Activated naive CD8-positive, alpha-beta T cell (primary cell): ENCODE results near the gene RIOK2.

Experiments used
- H3K27ac Mint-ChIP-seq: one replicate; pipeline ENCODE4 v1.8.0; 2021; ENCODE audit warnings: mixed read lengths
- H3K27me3 Mint-ChIP-seq: one replicate; pipeline ENCODE4 v1.8.0; 2021; ENCODE audit warnings: mixed read lengths
- H3K36me3 Mint-ChIP-seq: one replicate; pipeline ENCODE4 v1.8.0; 2021; ENCODE audit warnings: mixed read lengths
- H3K4me1 Mint-ChIP-seq: one replicate; pipeline ENCODE4 v1.8.0; 2021; ENCODE audit warnings: low read depth, mixed read lengths
- H3K4me3 Mint-ChIP-seq: one replicate; pipeline ENCODE4 v1.8.0; 2021; ENCODE audit warnings: mild to moderate bottlenecking, mixed read lengths
- H3K9me3 Mint-ChIP-seq: one replicate; pipeline ENCODE4 v1.8.0; 2021; ENCODE audit warnings: low read depth, mixed read lengths

RIOK2 gene

GRCh38 chr5:97183100-97183929 is at the start of gene RIOK2:
Gene RIOK2 (minus strand): TSS chr5:97183247. CDS start chr5:97183191, 56 bp downstream.
- H3K36me3 Mint-ChIP-seq, result peaks cover 16% of the 10 kb centered on the region
- peak within 1 kb of the TSS; percentile 100 for H3K27ac Mint-ChIP-seq
- H3K27me3 Mint-ChIP-seq, result no peaks in the 10 kb centered on the region
- peaks cover 36% of the 10 kb centered on the region for H3K4me1 Mint-ChIP-seq
- peaks cover 3% of the 10 kb centered on the region for H3K9me3 Mint-ChIP-seq
- H3K4me3 Mint-ChIP-seq, result peak within 1 kb of the TSS; percentile 98

GRCh38 chr5:97231025-97231636 is 48.1 kb upstream of the RIOK2 start:
- Mint-ChIP-seq H3K9me3 (no peaks in the 10 kb centered on the region), H3K27me3 (peaks cover 3% of the 10 kb centered on the region), H3K4me1 (peaks cover 2% of the 10 kb centered on the region), H3K4me3 (no peak overlapping the region), H3K36me3 (no peaks in the 10 kb centered on the region), H3K27ac (no peak overlapping the region)

GRCh38 chr5:97229688-97230285 is 46.7 kb upstream of the RIOK2 start:
- Mint-ChIP-seq H3K36me3 (no peaks in the 10 kb centered on the region), H3K27me3 (peaks cover 3% of the 10 kb centered on the region), H3K9me3 (no peaks in the 10 kb centered on the region), H3K4me1 (peaks cover 2% of the 10 kb centered on the region), H3K4me3 (no peak overlapping the region), H3K27ac (no peak overlapping the region)

GRCh38 chr5:97229196-97229595 is 46.1 kb upstream of the RIOK2 start:
- Mint-ChIP-seq H3K4me3 (no peak overlapping the region), H3K4me1 (peaks cover 2% of the 10 kb centered on the region), H3K27ac (no peak overlapping the region), H3K9me3 (no peaks in the 10 kb centered on the region), H3K27me3 (peaks cover 3% of the 10 kb centered on the region), H3K36me3 (no peaks in the 10 kb centered on the region)

GRCh38 chr5:97225222-97225621 is 42.2 kb upstream of the RIOK2 start:
- no peaks in the 10 kb centered on the region for H3K27me3 Mint-ChIP-seq
- no peaks in the 10 kb centered on the region for H3K9me3 Mint-ChIP-seq
- H3K27ac Mint-ChIP-seq, result no peak overlapping the region
- H3K36me3 Mint-ChIP-seq, result peaks cover 4% of the 10 kb centered on the region
- H3K4me3 Mint-ChIP-seq, result no peak overlapping the region
- H3K4me1 Mint-ChIP-seq, result no peaks in the 10 kb centered on the region

GRCh38 chr5:97224112-97224750 is 41.2 kb upstream of the RIOK2 start:
- Mint-ChIP-seq H3K27me3 (no peaks in the 10 kb centered on the region), H3K4me1 (no peaks in the 10 kb centered on the region), H3K9me3 (no peaks in the 10 kb centered on the region), H3K36me3 (peaks cover 4% of the 10 kb centered on the region), H3K27ac (no peak overlapping the region), H3K4me3 (no peak overlapping the region)

- Mint-ChIP-seq H3K4me3 (no peak overlapping the region), H3K27ac (no peak overlapping the region), H3K9me3 (no peaks in the 10 kb centered on the region), H3K36me3 (peaks cover 4% of the 10 kb centered on the region), H3K4me1 (no peaks in the 10 kb centered on the region), H3K27me3 (no peaks in the 10 kb centered on the region)
Observed at GRCh38 chr5:97223596-97223995, 40.5 kb upstream of the RIOK2 start.

- Mint-ChIP-seq H3K4me3 (no peak overlapping the region), H3K27me3 (peaks cover 10% of the 10 kb centered on the region), H3K4me1 (no peaks in the 10 kb centered on the region), H3K9me3 (peaks cover 22% of the 10 kb centered on the region), H3K36me3 (peaks cover 10% of the 10 kb centered on the region), H3K27ac (no peak overlapping the region)
Observed at GRCh38 chr5:97209343-97209742, 26.3 kb upstream of the RIOK2 start.

GRCh38 chr5:97208714-97209113 is 25.7 kb upstream of the RIOK2 start:
- Mint-ChIP-seq H3K36me3 (peaks cover 8% of the 10 kb centered on the region), H3K27ac (no peak overlapping the region), H3K27me3 (peaks cover 10% of the 10 kb centered on the region), H3K9me3 (peaks cover 20% of the 10 kb centered on the region), H3K4me1 (no peaks in the 10 kb centered on the region), H3K4me3 (no peak overlapping the region)

- Mint-ChIP-seq H3K36me3 (peaks cover 8% of the 10 kb centered on the region), H3K9me3 (peaks cover 19% of the 10 kb centered on the region), H3K27me3 (peaks cover 10% of the 10 kb centered on the region), H3K4me3 (no peak overlapping the region), H3K4me1 (no peaks in the 10 kb centered on the region), H3K27ac (no peak overlapping the region)
Observed at GRCh38 chr5:97208184-97208713, 25.2 kb upstream of the RIOK2 start.

GRCh38 chr5:97194366-97194765 is 11.3 kb upstream of the RIOK2 start:
- no peak overlapping the region for H3K4me3 Mint-ChIP-seq
- no peak overlapping the region for H3K27ac Mint-ChIP-seq
- H3K9me3 Mint-ChIP-seq, result no peaks in the 10 kb centered on the region
- peaks cover 28% of the 10 kb centered on the region for H3K36me3 Mint-ChIP-seq
- peaks cover 3% of the 10 kb centered on the region for H3K27me3 Mint-ChIP-seq
- peaks cover 9% of the 10 kb centered on the region for H3K4me1 Mint-ChIP-seq

- Mint-ChIP-seq H3K36me3 (peaks cover 28% of the 10 kb centered on the region), H3K9me3 (no peaks in the 10 kb centered on the region), H3K27me3 (peaks cover 1% of the 10 kb centered on the region), H3K4me3 (no peak overlapping the region), H3K27ac (no peak overlapping the region), H3K4me1 (peaks cover 9% of the 10 kb centered on the region)
Observed at GRCh38 chr5:97193355-97193688, 10.3 kb upstream of the RIOK2 start.

- Mint-ChIP-seq H3K36me3 (peaks cover 24% of the 10 kb centered on the region), H3K4me3 (no peak overlapping the region), H3K27ac (no peak overlapping the region), H3K9me3 (no peaks in the 10 kb centered on the region), H3K27me3 (peaks cover 1% of the 10 kb centered on the region), H3K4me1 (peaks cover 9% of the 10 kb centered on the region)
Observed at GRCh38 chr5:97192580-97193354, 9.7 kb upstream of the RIOK2 start.

GRCh38 chr5:97191893-97192292 is 8.8 kb upstream of the RIOK2 start:
- peaks cover 1% of the 10 kb centered on the region for H3K27me3 Mint-ChIP-seq
- no peak overlapping the region for H3K27ac Mint-ChIP-seq
- no peaks in the 10 kb centered on the region for H3K9me3 Mint-ChIP-seq
- peaks cover 19% of the 10 kb centered on the region for H3K36me3 Mint-ChIP-seq
- H3K4me3 Mint-ChIP-seq, result no peak overlapping the region
- peaks cover 9% of the 10 kb centered on the region for H3K4me1 Mint-ChIP-seq
